IMR-90 (cell line): ENCODE measurements around the gene GAREM2. TPM values are rescaled to one million over a fixed set of nuclear protein-coding genes. Genes with fewer than 3 reads are reported as not detected.

Source experiments
- ATAC-seq: fragments of 200-7000 bp; cut with Tn5 transposase; 2 replicates; pipeline ENCODE4 v1.9.1; 2020; ENCODE audit warnings: low read depth, mild to moderate bottlenecking, moderate library complexity
- BruUV-seq: library from RNA; stranded (reverse); fragments of 400-500 nt; replicated peaks from 2 replicates; lab custom pipeline; 2021; lab: Mats Ljungman, UMichigan
- CTCF ChIA-PET: fragments of 300-600 bp; formaldehyde crosslinking; extraction: SDS; loops from one replicate; lab custom pipeline; 2021; ENCODE audit warnings: antibody characterized with exemption; lab: Yijun Ruan, JAX
- POLR2A ChIA-PET: fragments of 300-600 bp; sonication (Branson Sonifier 250); formaldehyde crosslinking; loops from one replicate; lab custom pipeline; 2022; ENCODE audit warnings: antibody characterized with exemption; ENCODE audit not compliant: unreplicated experiment; lab: Charles Lee
- DNase-seq: peaks from one replicate; pipeline ENCODE4 v3.0.0; 2013
- H2AFZ ChIP-seq: replicated peaks from 2 replicates; pipeline ENCODE3; 2013; ENCODE audit warnings: low read length, mild to moderate bottlenecking; ENCODE audit not compliant: poor library complexity
- H2AK5ac ChIP-seq: 2 replicates; pipeline ENCODE4 v1.6.1; 2013; ENCODE audit warnings: low read depth, low read length, inconsistent platforms
- H2AK9ac ChIP-seq: replicated peaks from 2 replicates; pipeline ENCODE3; 2013; ENCODE audit warnings: mild to moderate bottlenecking, low read depth, low read length, moderate library complexity; ENCODE audit not compliant: poor library complexity
- H2BK120ac ChIP-seq: 2 replicates; pipeline ENCODE4 v1.6.1; 2013; ENCODE audit warnings: low read depth, low read length, inconsistent platforms
- H2BK15ac ChIP-seq: 3 replicates; pipeline ENCODE4 v1.6.1; 2013; ENCODE audit warnings: low read depth, low read length, inconsistent platforms
- H2BK20ac ChIP-seq: 2 replicates; pipeline ENCODE4 v1.6.1; 2013; ENCODE audit warnings: low read depth, mild to moderate bottlenecking, inconsistent platforms, low read length, moderate library complexity
- H2BK5ac ChIP-seq: 2 replicates; pipeline ENCODE4 v1.6.1; 2013; ENCODE audit warnings: mild to moderate bottlenecking, low read depth, low read length, inconsistent platforms; ENCODE audit not compliant: poor library complexity, severe bottlenecking
- H3K14ac ChIP-seq: replicated peaks from 2 replicates; pipeline ENCODE4 v1.6.1; 2013; ENCODE audit warnings: low read depth, low read length, inconsistent platforms
- H3K18ac ChIP-seq: 2 replicates; pipeline ENCODE4 v1.6.1; 2013; ENCODE audit warnings: low read depth, low read length, control low read depth
- H3K23ac ChIP-seq: 2 replicates; pipeline ENCODE4 v1.6.1; 2013; ENCODE audit warnings: low read depth, low read length, inconsistent platforms
- H3K27ac ChIP-seq: 2 replicates; pipeline ENCODE4 v1.5.1; 2013; ENCODE audit warnings: mild to moderate bottlenecking, control low read depth, low read length; ENCODE audit not compliant: insufficient read depth
- H3K27me3 ChIP-seq: 2 replicates; pipeline ENCODE4 v1.6.1; 2013; ENCODE audit warnings: low read length; ENCODE audit not compliant: control insufficient read depth, insufficient read depth
- H3K36me3 ChIP-seq: 2 replicates; pipeline ENCODE4 v1.6.1; 2013; ENCODE audit warnings: low read length, mixed read lengths; ENCODE audit not compliant: control insufficient read depth, insufficient read depth
- H3K4ac ChIP-seq: 2 replicates; pipeline ENCODE4 v1.6.1; 2013; ENCODE audit warnings: low read depth, low read length, inconsistent platforms
- H3K4me1 ChIP-seq: 2 replicates; pipeline ENCODE4 v1.6.1; 2013; ENCODE audit warnings: low read length, mixed read lengths; ENCODE audit not compliant: control insufficient read depth, insufficient read depth
- H3K4me2 ChIP-seq: 2 replicates; pipeline ENCODE4 v1.6.1; 2013; ENCODE audit warnings: low read depth, mild to moderate bottlenecking, control low read depth, low read length, moderate library complexity
- H3K4me3 ChIP-seq: 2 replicates; pipeline ENCODE4 v1.5.1; 2013; ENCODE audit warnings: low read depth, mild to moderate bottlenecking, control low read depth, low read length, moderate library complexity; ENCODE audit not compliant: insufficient read depth
- H3K56ac ChIP-seq: 2 replicates; pipeline ENCODE4 v1.6.1; 2013; ENCODE audit warnings: low read length, inconsistent platforms; ENCODE audit not compliant: insufficient read depth; ENCODE audit errors: extremely low read depth
- H3K79me1 ChIP-seq, 2 experiments: 2 replicates each; pipeline ENCODE4 v1.6.1; 2013; ENCODE audit warnings: low read length in 2 of 2, inconsistent platforms in 1 of 2, low read depth in 1 of 2
- H3K9ac ChIP-seq: 2 replicates; pipeline ENCODE4 v1.6.1; 2013; ENCODE audit warnings: low read depth, low read length, control low read depth
- H3K9me1 ChIP-seq: 2 replicates; pipeline ENCODE4 v1.6.1; 2013; ENCODE audit warnings: low read length, inconsistent platforms; ENCODE audit not compliant: insufficient read depth
- H3K9me3 ChIP-seq: 2 replicates; pipeline ENCODE4 v1.6.1; 2013; ENCODE audit warnings: low read length; ENCODE audit not compliant: control insufficient read depth, insufficient read depth
- H4K20me1 ChIP-seq: 2 replicates; pipeline ENCODE4 v1.6.1; 2013; ENCODE audit warnings: low read length, inconsistent platforms; ENCODE audit not compliant: insufficient read depth
- H4K5ac ChIP-seq: 2 replicates; pipeline ENCODE4 v1.6.1; 2013; ENCODE audit warnings: mild to moderate bottlenecking, low read depth, low read length, control low read depth
- H4K8ac ChIP-seq, 2 experiments: 2 replicates each; pipeline ENCODE4 v1.6.1; 2013; ENCODE audit warnings: low read depth in 2 of 2, low read length in 2 of 2, control low read depth in 1 of 2, inconsistent platforms in 1 of 2
- H4K91ac ChIP-seq: 2 replicates; pipeline ENCODE4 v1.6.1; 2013; ENCODE audit warnings: low read depth, low read length, inconsistent platforms; ENCODE audit not compliant: insufficient read depth
- BHLHE40 ChIP-seq: fragments of 150-350 bp; IDR thresholded peaks from 2 replicates; pipeline ENCODE4 v1.6.1; 2016; ENCODE audit warnings: mild to moderate bottlenecking, low read depth, low read length
- ELK1 ChIP-seq: fragments of 150-350 bp; IDR thresholded peaks from 2 replicates; pipeline ENCODE4 v1.6.1; 2016; ENCODE audit warnings: low read depth, mild to moderate bottlenecking, low read length, moderate library complexity, borderline replicate concordance
- MAFK ChIP-seq: IDR thresholded peaks from 2 replicates; pipeline ENCODE4 v1.6.1; 2012; ENCODE audit warnings: low read depth, low read length, improper control_type of control experiment
- MAZ ChIP-seq: IDR thresholded peaks from 2 replicates; pipeline ENCODE4 v1.6.1; 2012; ENCODE audit warnings: low read depth, mild to moderate bottlenecking, low read length, improper control_type of control experiment, moderate library complexity, borderline replicate concordance
- MXI1 ChIP-seq: IDR thresholded peaks from 2 replicates; pipeline ENCODE4 v1.6.1; 2012; ENCODE audit warnings: low read depth, mild to moderate bottlenecking, low read length, moderate library complexity, borderline replicate concordance
- NFE2L2 ChIP-seq: fragments of 150-350 bp; IDR thresholded peaks from 2 replicates; pipeline ENCODE4 v1.6.1; 2016; ENCODE audit warnings: low read depth, mild to moderate bottlenecking, low read length
- RCOR1 ChIP-seq: IDR thresholded peaks from 2 replicates; pipeline ENCODE4 v1.6.1; 2012; ENCODE audit warnings: mild to moderate bottlenecking, low read length, improper control_type of control experiment; ENCODE audit not compliant: insufficient replicate concordance
- RFX5 ChIP-seq: IDR thresholded peaks from 2 replicates; pipeline ENCODE4 v1.8.0; 2012; ENCODE audit warnings: low read depth, mild to moderate bottlenecking, low read length, moderate library complexity
- WGBS, 2 experiments: methylation state at CpG; one replicate each; pipeline versions ENCODE4 v1.1.5 to v1.1.7; 2013; ENCODE audit warnings: missing lambda C conversion rate in 2 of 2; ENCODE audit not compliant: insufficient read length in 1 of 2; ENCODE audit errors: extremely low coverage in 2 of 2; 5-methylcytosine and 5-hydroxymethylcytosine counted together
- dilution Hi-C: fragments of 300-500 bp; cut with HindIII; formaldehyde crosslinking; loops from one replicate; pipeline ENCODE4 v1.14.3; 2018; ENCODE audit warnings: low sequenced_read_pairs; ENCODE audit not compliant: unreplicated experiment
- in situ Hi-C: fragments of 300-500 bp; cut with MboI; formaldehyde crosslinking; loops from 3 replicates; pipeline ENCODE4 v1.14.3; 2019; ENCODE audit warnings: low sequenced_read_pairs, inconsistent platforms, mixed read lengths
- intact Hi-C: fragments of 100-400 bp; cut with micrococcal nuclease; formaldehyde crosslinking; loops from 2 replicates; pipeline ENCODE4 v1.10.0; 2022
- polyA plus RNA-seq, 3 experiments: library from polyadenylated mRNA; depleted of rRNA; stranded (reverse); fragments of >200 nt; gene quantifications; 2 replicates each; pipeline ENCODE4 v1.2.3, GENCODE V29; 2012; ENCODE audit warnings: low replicate concordance in 1 of 3
- total RNA-seq: library from RNA; depleted of rRNA; stranded (reverse); fragments of >200 nt; gene quantifications from 2 replicates; pipeline ENCODE4 v1.2.3, GENCODE V29; 2012

Gene GAREM2
- total and polyA plus RNA-seq, 2 of the 4 experiments (the other 2 are of a cell fraction), result 0.36 to 1.8 TPM

- BruUV-seq, result no TSS peak
Measured at GRCh38 chr2:26164641-26165211, 8.2 kb upstream of the GAREM2 start.

More at GRCh38 chr2:26164641-26165211, 8.2 kb upstream of the GAREM2 start:
- Histone ChIP-seq H3K56ac (no peak overlapping the region), H4K91ac (no peak overlapping the region), H2BK5ac (no peak overlapping the region), H2BK120ac (no peak overlapping the region), H3K27me3 (peaks cover 9% of the 10 kb centered on the region), H3K4me3 (no peak overlapping the region), H4K5ac (no peak overlapping the region), H2BK15ac (no peak overlapping the region), H3K9me1 (no peaks in the 10 kb centered on the region), H3K79me1 (no peaks in the 10 kb centered on the region), H2BK20ac (no peak overlapping the region), H3K4ac (no peak overlapping the region), H3K4me1 (no peaks in the 10 kb centered on the region), H3K9ac (no peak overlapping the region), H2AK9ac (no peak overlapping the region), H3K9me3 (no peaks in the 10 kb centered on the region), H3K18ac (no peak overlapping the region), H3K23ac (no peak overlapping the region), H3K36me3 (no peaks in the 10 kb centered on the region), H3K27ac (no peak overlapping the region), H3K4me2 (no peak overlapping the region), H2AK5ac (no peak overlapping the region), H3K14ac (no peak overlapping the region), H4K8ac (no peak overlapping the region), H2AFZ (no peak overlapping the region), H4K20me1 (no peaks in the 10 kb centered on the region)
- in situ Hi-C loops, result no loop called here
- ATAC-seq, result no peak
- intact Hi-C loops, result no loop called here
- ChIA-PET POLR2A (no interaction called here), CTCF (no interaction called here)
- TF ChIP-seq ELK1, result no peak
- no peak for TF ChIP-seq BHLHE40
- no peak for TF ChIP-seq RFX5
- no peak for TF ChIP-seq MXI1
- no peak for TF ChIP-seq RCOR1
- no peak for TF ChIP-seq MAFK
- TF ChIP-seq NFE2L2, result no peak
- TF ChIP-seq MAZ, result no peak
- 100% methylated on average over 2 of the region's 8 CpGs; no CpG with 5 or more reads in 1 of the 2 experiments for WGBS, 2 experiments
- DNase-seq, result no peak
- dilution Hi-C loops, result no loop called here
